HG02678 (cell line): ENCODE data around the gene DNAJB13.
"Not testable (repeated sequence)": the region's sequence is repeated elsewhere in the genome, so short reads cannot be mapped to it uniquely, and the experiment has no call there.

Experiments
- ATAC-seq: cut with Tn5 transposase; IDR thresholded peaks from one replicate; pipeline ENCODE4 v1.9.1; 2021; ENCODE audit warnings: mild to moderate bottlenecking, moderate library complexity; ENCODE audit not compliant: unreplicated experiment

Gene DNAJB13

DNA sequence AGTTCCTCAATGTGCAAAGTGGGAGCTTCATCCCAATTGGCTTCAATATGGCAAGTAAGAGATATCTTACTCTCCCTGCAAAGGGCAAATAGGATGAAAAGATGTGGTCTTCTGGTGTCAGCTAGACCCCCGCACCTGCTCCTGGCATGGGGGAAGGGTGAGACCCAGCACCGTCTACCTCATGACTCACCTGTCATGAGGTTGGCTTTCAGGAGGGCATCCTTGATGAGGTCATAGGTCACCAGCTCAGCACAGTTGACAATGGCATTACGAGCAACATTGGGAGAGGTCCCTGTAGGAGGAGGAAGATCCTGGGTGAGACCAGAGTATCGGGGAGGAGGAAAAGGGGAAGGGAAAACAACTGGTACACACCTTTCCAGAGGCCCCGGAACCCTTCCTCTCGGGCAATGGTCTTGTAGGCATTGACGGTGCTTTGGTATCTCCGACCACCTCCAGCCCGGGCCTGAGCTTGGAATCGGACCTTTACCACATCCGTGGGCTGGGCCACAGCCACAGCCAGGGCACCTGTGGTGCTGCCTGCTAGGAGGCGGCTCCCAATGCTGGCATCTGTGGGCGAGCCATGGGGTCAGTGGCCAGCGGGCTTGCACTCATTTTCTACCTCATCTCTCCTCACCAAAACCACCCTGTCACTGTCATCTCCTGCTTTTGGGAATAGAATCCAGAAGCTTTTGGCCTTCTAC, 25.8 kb downstream of the DNAJB13 start:
- ATAC-seq: no peak

DNA sequence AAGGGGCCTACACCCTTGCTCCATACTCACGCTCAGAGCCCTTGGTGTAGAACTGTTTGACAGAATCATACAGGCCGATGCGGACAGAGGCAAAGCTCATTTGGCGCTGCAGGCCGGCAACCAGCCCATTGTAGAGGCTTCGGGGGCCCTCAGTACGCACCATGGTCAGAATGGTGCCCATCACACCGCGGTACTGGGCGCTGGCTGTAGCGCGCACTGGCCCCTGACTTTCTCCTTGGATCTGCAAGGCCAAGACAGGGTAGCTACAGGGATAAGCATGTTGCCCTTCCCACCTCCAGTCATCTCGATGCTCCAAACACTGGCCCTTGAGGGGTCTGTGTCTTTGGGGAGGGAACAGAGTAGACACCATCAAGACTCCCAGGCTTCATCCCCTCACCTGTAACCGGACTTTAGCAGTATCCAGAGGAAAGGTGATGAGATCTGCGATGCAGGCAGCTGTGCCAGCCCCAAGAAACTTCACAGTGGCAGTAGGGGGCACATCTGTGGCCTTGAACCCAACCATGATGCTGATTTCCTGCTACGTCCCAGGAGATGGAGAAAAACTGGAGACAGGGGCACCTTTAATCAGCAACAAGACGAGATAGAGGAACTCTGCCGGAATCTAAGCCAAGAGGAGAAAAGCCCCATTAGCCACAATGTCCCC, 27.2 kb downstream of the DNAJB13 start:
- no peak for ATAC-seq

DNA sequence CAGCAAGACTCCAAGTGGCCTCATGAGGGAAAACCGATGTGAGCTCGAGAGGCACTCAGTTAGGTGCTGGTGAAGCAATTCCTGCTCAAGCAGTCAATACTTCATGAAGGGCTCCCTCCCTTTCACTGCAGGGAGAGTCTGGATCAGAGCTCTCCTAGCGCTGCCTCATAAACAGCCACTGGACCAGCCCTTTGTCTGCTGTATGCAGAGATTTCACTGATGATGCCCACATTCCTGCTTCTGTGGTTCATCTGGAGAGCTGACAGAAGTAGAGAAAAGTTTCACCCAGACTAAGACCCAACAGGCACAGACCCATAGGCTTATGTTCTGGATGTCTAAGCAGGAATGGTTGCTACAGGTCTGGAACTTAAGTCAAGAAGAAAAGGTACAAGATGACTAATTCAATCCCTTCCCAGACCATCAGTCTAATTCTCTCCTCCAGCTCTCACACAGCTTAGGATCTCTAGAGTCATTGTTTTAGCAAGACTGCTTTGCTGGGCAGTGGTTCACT, 27.8 kb downstream of the DNAJB13 start:
- ATAC-seq: no peak

DNA sequence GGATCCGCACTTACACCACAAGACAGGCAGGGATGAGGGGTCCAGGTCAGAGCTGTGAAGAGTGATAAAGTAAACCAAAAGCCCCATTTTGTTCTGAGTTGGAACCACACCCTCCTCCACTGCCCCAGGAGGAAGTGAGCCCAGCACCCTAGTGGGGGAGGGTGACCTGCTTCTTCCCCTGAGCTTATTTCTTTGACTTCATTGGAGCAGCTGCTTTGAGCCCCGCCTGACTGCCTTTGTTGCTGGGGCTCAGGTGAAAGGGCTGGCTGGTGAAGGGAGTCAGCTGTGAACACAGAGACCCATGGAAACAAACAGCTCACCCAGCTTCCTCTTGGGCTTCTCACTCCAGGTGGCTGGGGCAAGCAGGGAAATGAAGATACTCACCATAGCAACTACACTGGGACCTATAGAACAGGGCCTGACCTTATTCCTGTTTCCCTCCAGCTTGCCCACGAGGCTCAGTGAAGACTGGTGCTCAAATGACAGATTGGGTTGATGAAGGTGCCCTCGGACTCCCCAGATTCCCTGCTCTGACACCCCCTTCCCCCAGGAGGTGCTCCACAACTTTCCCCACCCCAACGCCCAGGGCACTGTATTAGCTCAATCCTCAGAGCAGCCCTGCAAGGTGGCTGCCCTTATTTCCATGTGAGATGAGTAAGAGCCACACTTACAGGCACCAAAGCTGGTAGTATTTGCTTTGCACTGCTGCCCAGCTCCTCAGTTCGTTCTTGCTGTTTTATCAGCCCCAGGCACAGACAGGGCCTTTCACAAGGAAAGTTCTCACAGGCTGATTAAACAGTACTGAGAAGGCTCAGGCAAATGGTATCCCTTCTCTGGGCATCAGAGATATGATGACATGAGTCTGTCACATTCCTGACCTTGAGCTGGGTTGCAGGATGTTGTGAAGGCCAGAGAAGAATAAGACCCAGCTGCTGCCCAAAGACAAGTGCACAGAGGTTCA, 29.5 kb downstream of the DNAJB13 start:
- peak; percentile 44 for ATAC-seq

DNA sequence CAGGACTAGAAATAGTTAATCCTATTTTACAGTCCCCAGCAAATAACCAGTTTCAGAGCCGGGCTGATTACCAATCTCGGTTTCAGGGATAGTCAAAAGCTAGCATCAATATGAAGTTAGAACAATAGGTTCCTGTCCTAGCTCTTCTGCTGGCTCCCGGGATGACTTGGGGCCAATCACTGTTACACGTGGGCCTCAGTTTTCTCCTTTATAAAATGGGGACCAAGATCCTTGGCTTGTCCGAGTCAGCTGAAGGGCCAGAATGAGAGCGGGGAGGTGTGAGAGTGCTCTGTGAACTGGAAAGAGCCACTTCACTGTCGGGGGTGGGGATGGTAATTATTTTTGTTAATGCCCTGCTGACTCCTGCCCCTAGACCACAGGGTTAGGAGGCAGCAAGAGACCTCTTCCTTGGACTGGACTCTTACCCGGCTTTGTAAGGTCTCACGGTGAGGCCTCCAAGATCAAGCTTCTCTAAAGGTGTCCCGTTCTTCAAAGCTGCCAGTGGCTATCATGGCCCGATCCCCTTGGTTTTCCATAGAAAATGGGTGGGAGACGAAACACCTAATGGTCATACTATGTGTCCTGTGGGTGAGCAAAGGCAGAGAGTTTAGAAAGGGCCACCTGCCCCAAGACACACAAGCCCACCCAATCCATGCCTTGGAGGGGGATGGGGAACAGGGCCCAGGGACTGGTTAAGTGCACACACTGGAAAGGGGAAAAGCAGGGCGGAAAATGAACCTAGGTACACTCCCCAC, 30.4 kb downstream of the DNAJB13 start:
- ATAC-seq: no peak

DNA sequence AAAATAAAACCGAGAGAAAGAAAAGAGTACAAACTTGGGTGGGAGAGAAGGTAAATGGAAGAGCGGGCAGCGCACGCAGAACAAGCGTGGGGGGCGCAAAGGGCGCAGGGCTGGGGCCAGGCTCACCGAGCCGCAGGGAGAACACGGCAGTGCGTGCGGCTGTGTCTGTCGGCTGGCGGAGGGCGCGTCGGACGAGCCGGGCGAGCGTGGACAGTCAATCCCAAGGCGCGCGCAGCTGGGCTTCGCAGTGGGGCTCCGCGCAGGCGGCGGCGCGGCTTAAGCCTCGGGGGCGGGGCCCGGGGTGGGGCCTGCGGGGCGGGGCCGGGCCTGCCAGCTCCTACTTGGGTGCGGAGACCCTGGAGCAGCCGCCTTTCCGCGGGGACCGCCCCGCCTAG, 31.8 kb downstream of the DNAJB13 start, which contains the start of gene UCP2:
UCP2 (minus strand) TSS at position 249 of the 395 bp plus-strand sequence. CDS start 4,465 bp downstream, outside the sequence.
- peak; percentile 50 for ATAC-seq

DNA sequence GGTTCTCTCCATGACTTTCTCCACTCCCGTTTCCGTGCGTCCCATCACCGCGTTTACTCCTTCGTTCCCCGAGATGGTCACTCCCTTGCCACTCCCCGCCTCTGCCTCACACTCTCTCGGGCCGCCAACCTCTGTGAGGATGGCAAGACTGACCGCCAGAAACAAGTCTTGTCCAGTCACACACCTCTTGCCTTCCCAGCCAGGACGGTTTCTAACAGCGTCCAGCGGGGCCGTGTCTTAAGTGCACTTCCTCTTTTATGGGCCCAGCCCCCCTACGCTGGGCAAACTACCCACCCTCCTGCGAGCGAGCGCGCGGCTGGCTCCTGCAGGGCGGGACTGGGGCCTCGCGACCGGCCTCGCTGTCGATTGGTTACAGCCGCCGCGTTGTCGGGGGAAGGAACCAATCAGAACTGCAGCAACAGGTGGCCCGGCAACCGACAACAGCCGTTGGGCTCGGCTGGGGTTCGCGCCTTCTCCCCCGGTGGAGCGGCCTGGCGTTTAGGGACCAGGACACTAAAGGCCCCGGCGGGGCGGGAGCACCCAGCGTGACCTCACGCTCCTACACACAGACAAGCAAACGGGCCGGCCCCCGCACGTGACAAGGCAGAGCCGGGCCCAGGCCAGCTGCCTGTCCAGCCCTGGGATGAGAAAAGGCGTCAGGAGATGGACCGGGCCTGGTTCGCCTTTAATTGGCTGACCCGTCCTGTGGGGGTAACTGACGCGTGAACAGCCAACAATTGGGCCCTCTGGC, 32.3 kb downstream of the DNAJB13 start:
- ATAC-seq: peak; percentile 79

DNA sequence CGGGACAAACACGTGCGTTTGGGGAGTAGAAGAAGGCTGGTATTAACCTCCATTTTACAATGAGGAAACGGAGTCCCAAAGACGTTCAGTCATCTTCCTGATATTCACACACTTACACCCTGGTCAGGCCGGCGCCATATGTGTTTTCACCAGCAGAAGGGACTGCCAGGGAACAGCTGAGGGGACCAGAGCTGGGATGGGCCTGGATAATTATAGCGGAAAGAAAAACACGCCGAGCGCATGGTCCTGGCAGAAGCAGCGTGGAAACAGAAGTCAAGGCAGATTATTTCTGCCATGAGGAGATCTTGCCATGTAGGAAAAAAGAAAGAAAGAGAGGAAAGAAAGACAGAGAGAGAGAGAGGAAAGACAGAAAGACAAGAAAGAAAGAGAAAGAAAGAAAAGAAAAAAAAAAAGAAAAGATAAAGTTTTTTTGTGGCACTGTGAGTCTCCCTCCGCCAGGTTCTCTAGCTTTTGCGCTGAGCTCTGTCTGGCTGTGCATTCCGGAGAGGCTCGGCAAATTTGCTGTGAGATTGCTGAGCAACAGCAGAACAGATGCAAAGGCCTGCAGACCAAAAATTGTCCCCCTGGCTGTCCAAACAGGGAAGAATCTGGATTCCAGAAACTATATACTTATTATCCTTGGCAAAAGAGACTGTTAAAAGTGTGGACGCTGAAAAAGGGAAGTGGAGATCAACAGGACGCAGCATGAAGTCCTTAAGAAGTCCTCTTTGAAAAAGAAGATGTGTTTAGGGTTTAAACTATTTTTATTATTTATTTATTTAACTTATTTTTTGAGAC, 33.1 kb downstream of the DNAJB13 start:
- ATAC-seq: no peak

DNA sequence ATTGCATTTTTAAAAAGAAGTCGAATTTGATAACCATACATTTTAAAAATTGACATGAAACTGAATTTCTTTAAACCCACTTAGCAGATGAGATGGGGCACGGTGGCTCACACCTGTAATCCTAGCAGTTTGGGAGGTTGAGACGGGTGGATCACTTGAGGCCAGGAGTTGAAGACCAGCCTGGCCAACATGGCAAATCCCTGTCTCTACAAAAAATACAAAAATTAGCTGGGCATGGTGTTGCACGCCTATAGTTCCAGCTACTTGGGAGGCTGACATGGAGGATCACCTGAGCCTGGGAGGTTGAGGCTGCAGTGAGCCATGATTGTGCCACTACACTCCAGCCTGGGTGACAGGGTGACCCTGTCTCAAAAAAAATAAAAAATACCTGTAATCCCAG, 34.8 kb downstream of the DNAJB13 start:
- ATAC-seq: not testable (repeated sequence)

DNA sequence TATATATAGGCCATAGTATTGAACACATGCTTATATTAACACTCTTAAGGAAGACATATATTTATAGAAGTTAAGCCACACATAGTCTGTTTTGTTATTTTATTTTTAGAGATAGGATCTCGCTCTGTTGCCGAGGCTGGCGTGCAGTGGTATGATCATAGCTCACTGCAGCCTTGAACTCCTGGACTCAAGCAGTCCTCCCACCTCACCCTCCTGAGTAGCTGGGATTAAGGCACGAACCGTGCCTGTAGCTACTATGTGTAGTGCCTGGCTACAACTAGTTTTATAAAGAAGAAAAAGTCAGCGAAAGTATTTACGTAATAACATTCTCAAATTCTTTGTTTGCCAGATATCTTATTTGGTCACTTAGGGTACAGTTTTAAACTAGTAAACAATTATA, 37.4 kb downstream of the DNAJB13 start:
- no peak for ATAC-seq

DNA sequence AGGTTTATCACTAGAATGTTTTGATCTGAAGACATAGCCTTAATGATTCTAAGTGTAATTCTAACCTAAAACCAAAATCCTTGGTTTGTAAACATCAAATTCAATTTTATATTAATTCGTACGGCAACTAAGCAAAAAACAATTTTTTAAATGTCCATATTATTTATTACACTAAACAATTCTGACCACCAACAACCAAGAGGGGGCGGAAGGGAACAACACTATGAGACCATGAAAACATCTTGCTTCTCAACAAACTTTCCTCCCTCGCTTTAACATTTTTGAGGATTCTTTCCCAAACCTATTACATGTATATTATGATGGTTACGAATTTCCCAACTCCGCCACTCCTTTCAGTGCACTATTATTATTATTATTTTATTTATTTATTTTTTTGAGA, 38.3 kb downstream of the DNAJB13 start:
- ATAC-seq: no peak

DNA sequence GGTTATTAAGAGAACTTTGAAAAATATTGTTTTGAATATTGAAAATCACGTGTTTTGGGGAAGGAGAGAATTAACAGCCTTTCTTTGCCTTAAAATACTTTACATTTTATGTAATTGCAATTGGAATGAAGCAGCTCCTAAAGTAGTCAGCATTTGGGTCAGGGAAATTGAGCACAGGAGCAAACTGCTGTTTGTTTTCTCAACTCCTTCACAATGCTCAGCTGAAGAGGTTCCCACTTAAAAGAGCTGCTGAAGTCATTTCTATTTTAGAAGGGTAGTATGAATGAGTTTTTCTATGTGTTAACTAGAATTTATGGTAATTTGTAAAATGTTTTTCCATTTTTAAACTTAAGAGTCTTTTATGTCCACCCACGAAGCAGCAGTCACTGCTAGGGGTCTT, 39.9 kb downstream of the DNAJB13 start:
- no peak for ATAC-seq

DNA sequence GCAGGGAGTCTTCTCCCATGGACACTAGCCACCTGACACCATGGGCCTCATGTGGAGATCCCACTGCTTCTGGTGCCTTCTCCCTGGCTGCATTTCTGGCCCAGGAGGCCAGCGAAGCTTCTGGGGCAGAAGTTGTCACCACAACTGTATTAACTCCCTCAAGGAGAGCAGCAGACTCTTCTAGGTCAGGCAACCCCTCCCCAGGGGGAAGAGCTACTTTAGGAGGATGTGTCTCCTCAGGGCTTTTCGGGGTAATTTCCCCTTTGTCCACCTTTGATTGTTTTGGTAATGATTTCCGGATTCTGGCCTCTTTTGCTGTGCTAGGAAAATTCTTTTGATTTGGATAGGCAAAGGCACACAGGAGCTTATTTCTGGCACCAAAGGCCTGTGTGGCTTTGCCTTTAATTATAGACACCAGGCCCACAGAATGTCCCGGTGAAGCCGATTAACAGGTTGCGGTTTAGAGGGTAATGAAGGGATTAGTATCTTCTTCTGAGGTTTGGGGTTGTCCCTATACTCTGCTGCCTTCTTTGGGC, 40.7 kb downstream of the DNAJB13 start:
- peak; percentile 49 for ATAC-seq

DNA sequence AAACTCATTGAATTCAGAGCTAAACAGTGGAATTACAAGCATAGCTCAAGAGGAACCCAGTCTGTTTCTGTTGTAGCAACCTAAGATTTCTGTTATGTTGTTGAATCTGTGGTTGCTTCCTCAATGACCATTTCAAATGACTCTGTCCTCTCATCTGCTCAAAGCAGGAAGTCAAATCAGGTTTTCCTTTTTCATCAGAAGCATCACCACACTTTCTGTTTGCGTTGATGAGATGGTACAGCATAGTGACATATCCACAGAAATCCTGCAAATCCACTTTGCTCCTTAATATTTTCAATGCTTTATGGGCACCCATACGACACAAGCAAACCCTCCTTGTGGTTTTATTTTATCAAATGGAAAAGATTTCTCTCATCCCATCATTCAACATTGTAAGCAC, 44.4 kb downstream of the DNAJB13 start:
- ATAC-seq: no peak

DNA sequence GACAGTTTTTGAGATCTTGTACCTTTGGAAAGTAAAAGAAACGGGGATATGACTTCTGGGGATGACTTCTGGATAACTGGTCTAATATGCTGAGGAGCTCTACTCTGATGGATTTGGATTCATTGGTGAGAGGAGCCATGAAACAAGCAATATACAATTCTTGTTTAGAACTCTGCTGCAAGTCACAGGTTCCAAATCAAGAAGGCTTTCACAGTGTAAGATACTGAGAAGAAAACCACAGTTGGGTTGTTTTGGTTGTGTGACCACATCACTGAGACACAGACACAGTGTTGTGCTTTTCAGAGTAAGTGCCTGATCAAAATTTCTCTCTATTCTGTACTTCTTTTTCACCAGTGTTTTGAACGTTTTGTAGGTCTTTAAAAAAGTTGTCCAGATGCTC, 44.9 kb downstream of the DNAJB13 start:
- ATAC-seq: peak; percentile 47

DNA sequence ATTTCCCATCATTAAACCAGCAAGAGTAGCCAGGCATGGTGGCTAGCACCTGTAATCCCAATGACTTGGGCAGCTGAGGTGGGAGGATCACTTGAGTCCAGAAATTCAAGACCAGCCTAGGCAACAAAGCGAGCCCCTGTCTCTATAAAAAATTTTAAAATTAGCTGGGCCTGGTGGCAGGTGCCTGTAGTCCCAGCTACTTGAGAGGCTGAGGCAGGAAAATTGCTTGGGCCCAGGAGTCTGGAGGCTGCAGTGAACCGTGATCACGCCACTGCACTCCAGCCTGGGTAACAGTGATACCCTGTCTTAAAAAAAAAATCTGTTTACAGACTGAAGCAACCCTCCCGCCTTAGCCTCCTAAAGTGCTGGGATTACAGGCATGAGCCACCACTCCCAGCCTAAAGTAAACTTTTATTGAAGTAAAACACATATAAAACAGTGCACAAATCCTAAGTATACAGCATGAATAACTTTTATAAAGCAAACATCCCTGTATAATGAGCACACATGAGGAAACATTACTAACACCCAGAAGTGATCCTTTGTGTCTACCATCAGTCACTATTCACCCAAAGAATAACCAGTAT, 45.4 kb downstream of the DNAJB13 start:
- no peak for ATAC-seq

DNA sequence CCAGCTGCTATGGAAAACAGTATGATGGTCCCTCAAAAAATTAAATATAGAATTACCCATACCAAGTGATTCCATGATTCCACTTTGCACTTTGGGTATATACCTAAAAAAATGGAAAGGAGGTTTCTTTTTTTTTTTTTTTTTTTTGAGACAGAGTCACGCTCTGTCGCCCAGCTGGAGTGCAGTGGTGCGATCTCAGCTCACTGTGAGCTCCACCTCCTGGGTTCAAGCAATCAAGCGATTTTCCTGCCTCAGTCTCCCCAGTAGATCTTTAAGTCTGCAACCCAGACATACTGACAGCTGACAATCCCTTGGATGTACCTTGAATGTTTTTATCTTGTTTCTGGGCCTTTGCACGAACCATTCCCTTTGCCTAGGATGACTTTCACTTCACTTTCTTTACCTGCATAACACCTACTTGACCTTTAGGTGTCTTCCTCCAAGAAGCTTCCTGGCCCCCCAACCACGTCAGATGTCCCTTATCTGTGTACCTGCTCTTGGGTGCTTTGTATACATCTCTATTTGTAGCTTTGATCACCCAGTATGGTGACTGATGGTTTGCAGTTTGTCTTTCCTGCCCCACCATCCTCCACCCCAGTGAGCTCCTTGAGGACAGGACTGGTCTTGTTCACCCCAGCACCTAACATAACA, 46.4 kb downstream of the DNAJB13 start:
- ATAC-seq: no peak
